ENCODE measurements around the gene MEGF11. TPM values are rescaled to one million over a fixed set of nuclear protein-coding genes. Genes with fewer than 3 reads are reported as not detected.
A peak's percentile ranks its signal among the peaks of the same experiment; 100 is the strongest.

The MEGF11 gene
- total RNA-seq, 1 donor from 2014 or later: 0.77 TPM

DNA sequence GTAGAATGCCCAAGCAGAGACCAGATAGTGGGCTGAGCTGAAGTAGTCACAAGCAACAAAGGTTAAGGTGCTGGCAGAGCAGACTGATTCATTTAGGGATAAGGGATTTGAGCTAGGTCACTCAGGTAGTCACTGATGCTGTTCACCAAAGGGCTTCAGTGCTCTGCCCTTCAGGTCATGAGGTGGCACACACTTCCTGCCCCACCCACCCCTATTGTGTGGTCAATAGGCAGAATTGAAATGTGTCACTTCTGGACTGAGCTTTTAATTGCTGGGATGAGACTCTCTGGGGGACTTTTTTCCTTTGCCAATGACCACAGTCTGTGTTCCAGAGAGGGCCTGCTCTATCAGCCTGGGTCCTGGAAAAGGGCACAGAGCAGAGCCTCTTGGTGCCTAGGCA lies 37.0 kb upstream of the MEGF11 start:
- Mint-ChIP-seq H3K4me1 (ENCODE audit: unreplicated experiment) (peaks cover 8% of the 10 kb centered on the region), H3K36me3 (ENCODE audit: low read depth, unreplicated experiment) (no peaks in the 10 kb centered on the region), H3K4me3 (ENCODE audit: unreplicated experiment) (no peak overlapping the region), H3K27ac (ENCODE audit: unreplicated experiment) (no peak overlapping the region), H3K9me3 (ENCODE audit: unreplicated experiment) (no peaks in the 10 kb centered on the region), H3K27me3 (ENCODE audit: unreplicated experiment) (no peaks in the 10 kb centered on the region)
- no peak for DNase-seq (ENCODE audit: low spot score)
- TF ChIP-seq, protein P1, sequence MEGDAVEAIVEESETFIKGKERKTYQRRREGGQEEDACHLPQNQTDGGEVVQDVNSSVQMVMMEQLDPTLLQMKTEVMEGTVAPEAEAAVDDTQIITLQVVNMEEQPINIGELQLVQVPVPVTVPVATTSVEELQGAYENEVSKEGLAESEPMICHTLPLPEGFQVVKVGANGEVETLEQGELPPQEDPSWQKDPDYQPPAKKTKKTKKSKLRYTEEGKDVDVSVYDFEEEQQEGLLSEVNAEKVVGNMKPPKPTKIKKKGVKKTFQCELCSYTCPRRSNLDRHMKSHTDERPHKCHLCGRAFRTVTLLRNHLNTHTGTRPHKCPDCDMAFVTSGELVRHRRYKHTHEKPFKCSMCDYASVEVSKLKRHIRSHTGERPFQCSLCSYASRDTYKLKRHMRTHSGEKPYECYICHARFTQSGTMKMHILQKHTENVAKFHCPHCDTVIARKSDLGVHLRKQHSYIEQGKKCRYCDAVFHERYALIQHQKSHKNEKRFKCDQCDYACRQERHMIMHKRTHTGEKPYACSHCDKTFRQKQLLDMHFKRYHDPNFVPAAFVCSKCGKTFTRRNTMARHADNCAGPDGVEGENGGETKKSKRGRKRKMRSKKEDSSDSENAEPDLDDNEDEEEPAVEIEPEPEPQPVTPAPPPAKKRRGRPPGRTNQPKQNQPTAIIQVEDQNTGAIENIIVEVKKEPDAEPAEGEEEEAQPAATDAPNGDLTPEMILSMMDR (IDR thresholded peaks at IDR 0.05; ENCODE audit: unreplicated experiment): no peak

GRCh38 chr15:66290007-66290406 lies 36.5 kb upstream of the MEGF11 start:
- H3K4me1 Mint-ChIP-seq (ENCODE audit: unreplicated experiment): peaks cover 8% of the 10 kb centered on the region
- H3K27ac Mint-ChIP-seq (ENCODE audit: unreplicated experiment): no peak overlapping the region
- no peaks in the 10 kb centered on the region for H3K9me3 Mint-ChIP-seq (ENCODE audit: unreplicated experiment)
- H3K36me3 Mint-ChIP-seq (ENCODE audit: low read depth, unreplicated experiment): no peaks in the 10 kb centered on the region
- DNase-seq (ENCODE audit: low spot score): no peak
- no peak overlapping the region for H3K4me3 Mint-ChIP-seq (ENCODE audit: unreplicated experiment)
- TF ChIP-seq, protein P1 (IDR thresholded peaks at IDR 0.05; ENCODE audit: unreplicated experiment): no peak
- no peaks in the 10 kb centered on the region for H3K27me3 Mint-ChIP-seq (ENCODE audit: unreplicated experiment)

DNA sequence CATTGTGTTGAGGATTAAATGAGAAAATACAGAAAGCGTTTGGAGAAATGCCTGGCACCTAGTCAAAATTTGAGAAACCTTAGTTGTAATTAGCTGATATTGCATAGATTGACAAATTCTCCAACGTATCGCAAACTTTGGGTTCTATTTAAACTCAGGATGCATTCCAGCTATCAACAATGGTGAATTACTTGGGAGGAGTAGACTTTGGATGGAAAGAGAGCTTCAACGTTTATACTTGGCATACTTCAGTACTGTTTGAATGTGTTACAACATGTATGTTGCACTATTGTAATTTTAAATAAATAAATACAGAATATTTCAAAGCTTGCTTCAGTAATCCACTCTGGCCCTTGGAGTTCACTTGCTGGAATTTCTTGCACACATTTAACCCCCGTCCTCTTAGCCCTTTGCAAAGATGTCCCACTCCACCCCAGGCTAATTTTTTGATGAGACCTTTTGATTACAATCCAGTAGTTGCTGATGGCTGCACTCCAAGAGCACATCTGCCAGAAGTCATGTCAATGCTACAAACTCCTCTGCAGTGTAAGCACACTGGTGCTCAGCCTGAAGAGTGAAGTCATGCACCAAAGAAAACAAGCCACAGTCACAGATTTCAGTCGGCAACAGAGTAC lies 35.1 kb upstream of the MEGF11 start:
- H3K4me3 Mint-ChIP-seq (ENCODE audit: unreplicated experiment): no peak overlapping the region

DNA sequence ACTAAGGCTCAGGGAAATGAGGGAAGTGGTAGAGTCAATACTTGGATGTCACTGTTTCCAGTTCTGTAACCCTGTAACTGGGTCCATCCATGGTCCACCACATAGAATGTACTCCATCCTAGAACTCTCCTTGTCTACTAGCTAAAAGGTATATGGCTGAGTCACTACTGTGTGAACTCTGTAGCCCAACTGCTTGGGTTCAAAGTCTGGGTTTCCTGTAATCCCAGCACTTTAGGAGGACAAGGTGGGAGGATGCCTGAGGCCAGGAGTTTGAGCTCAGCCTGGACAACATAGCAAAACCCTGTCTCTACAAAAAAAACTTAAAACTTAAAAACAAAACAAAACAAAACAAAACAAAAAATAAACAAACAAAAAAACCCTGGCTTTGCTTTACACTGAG lies 34.5 kb upstream of the MEGF11 start:
- Mint-ChIP-seq H3K4me1 (ENCODE audit: unreplicated experiment) (no peaks in the 10 kb centered on the region), H3K4me3 (ENCODE audit: unreplicated experiment) (no peak overlapping the region), H3K27ac (ENCODE audit: unreplicated experiment) (no peak overlapping the region), H3K27me3 (ENCODE audit: unreplicated experiment) (no peaks in the 10 kb centered on the region), H3K36me3 (ENCODE audit: low read depth, unreplicated experiment) (no peaks in the 10 kb centered on the region), H3K9me3 (ENCODE audit: unreplicated experiment) (no peaks in the 10 kb centered on the region)
- DNase-seq (ENCODE audit: low spot score): no peak
- TF ChIP-seq, protein P1 (IDR thresholded peaks at IDR 0.05; ENCODE audit: unreplicated experiment): no peak

More for the DNA sequence above, 35.1 kb upstream of the MEGF11 start:
- TF ChIP-seq, protein P1 (IDR thresholded peaks at IDR 0.05; ENCODE audit: unreplicated experiment): no peak
- Mint-ChIP-seq H3K9me3 (ENCODE audit: unreplicated experiment) (no peaks in the 10 kb centered on the region), H3K4me1 (ENCODE audit: unreplicated experiment) (no peaks in the 10 kb centered on the region), H3K27ac (ENCODE audit: unreplicated experiment) (no peak overlapping the region), H3K27me3 (ENCODE audit: unreplicated experiment) (no peaks in the 10 kb centered on the region), H3K36me3 (ENCODE audit: low read depth, unreplicated experiment) (no peaks in the 10 kb centered on the region)
- no peak for DNase-seq (ENCODE audit: low spot score)

- no peak overlapping the region for H3K27ac Mint-ChIP-seq (ENCODE audit: unreplicated experiment)
- H3K4me1 Mint-ChIP-seq (ENCODE audit: unreplicated experiment): no peaks in the 10 kb centered on the region
- no peak for DNase-seq (ENCODE audit: low spot score)
- no peaks in the 10 kb centered on the region for H3K9me3 Mint-ChIP-seq (ENCODE audit: unreplicated experiment)
- H3K4me3 Mint-ChIP-seq (ENCODE audit: unreplicated experiment): no peak overlapping the region
- H3K36me3 Mint-ChIP-seq (ENCODE audit: low read depth, unreplicated experiment): no peaks in the 10 kb centered on the region
- TF ChIP-seq, protein P1 (IDR thresholded peaks at IDR 0.05; ENCODE audit: unreplicated experiment): peak; percentile 90
- no peaks in the 10 kb centered on the region for H3K27me3 Mint-ChIP-seq (ENCODE audit: unreplicated experiment)
These were observed 34.0 kb upstream of the MEGF11 start for GRCh38 chr15:66287461-66288057.
